ENCODE measurements around the gene SIRPB2. TPM values are rescaled to one million over a fixed set of nuclear protein-coding genes. Genes with fewer than 3 reads are reported as not detected.

Gene SIRPB2
- polyA plus RNA-seq, 1 donor (not counting 4 experiments of a cell fraction or from before 2014, with no cell fraction given) = 1.6 TPM

- H3K27ac ChIP-seq (ENCODE audit: control insufficient read depth, insufficient read depth, low read length) = no peak overlapping the region
- H3K4me2 ChIP-seq (ENCODE audit: control insufficient read depth, extremely low read depth, insufficient read depth, low read depth, low read length) = no peak overlapping the region
- no peak overlapping the region for H2AFZ ChIP-seq (ENCODE audit: control insufficient read depth, low read length)
- H3K4me1 ChIP-seq (ENCODE audit: control insufficient read depth, extremely low read depth, insufficient read depth, low read length) = peaks cover 4% of the 10 kb centered on the region
- H4K20me1 ChIP-seq (ENCODE audit: control insufficient read depth, extremely low read depth, insufficient read depth, low read length) = no peaks in the 10 kb centered on the region
- dilution Hi-C loops (cut with MboI; ENCODE audit: extremely low pct_ligation_motif_present, low sequenced_read_pairs) = no loop called here
- no peak overlapping the region for H3K9ac ChIP-seq (ENCODE audit: control insufficient read depth, extremely low read depth, insufficient read depth, low read length)
- no peaks in the 10 kb centered on the region for H3K36me3 ChIP-seq (ENCODE audit: control insufficient read depth in 2 of 2, extremely low read depth in 1 of 2, insufficient read depth in 2 of 2, low read length in 2 of 2)
- no peak for FAIRE-seq
- TF ChIP-seq EZH2 (IDR thresholded peaks at IDR 0.05; ENCODE audit: low read length) = no peak
- TF ChIP-seq CTCF (optimal IDR thresholded peaks at IDR 0.05 in 1 of 3, IDR thresholded peaks at IDR 0.05 in 1 of 3, conservative IDR thresholded peaks at IDR 0.05 in 1 of 3; ENCODE audit: extremely low read depth in 1 of 3, insufficient read depth in 2 of 3, low read length in 3 of 3) = no peak
- H3K27me3 ChIP-seq (ENCODE audit: control insufficient read depth, extremely low read depth, insufficient read depth, low read length) = no peaks in the 10 kb centered on the region
- H3K4me3 ChIP-seq (ENCODE audit: control insufficient read depth in 2 of 3, extremely low read depth in 1 of 3, insufficient read depth in 2 of 3, low read depth in 1 of 3, low read length in 3 of 3) = no peak overlapping the region
- no peaks in the 10 kb centered on the region for H3K9me3 ChIP-seq (ENCODE audit: control insufficient read depth, low read depth, low read length)
- DNase-seq (ENCODE audit: low read depth, low spot score) = no peak
- no peaks in the 10 kb centered on the region for H3K79me2 ChIP-seq (ENCODE audit: control insufficient read depth, insufficient read depth, low read length)
- no peaks in the 10 kb centered on the region for H3K9me1 ChIP-seq (ENCODE audit: control insufficient read depth, extremely low read depth, insufficient read depth, low read length)
Measured at GRCh38 chr20:1526896-1527295, 35.7 kb upstream of the SIRPB2 start.

GRCh38 chr20:1526310-1526709 is 35.1 kb upstream of the SIRPB2 start:
- H3K9me3 ChIP-seq (ENCODE audit: control insufficient read depth, low read depth, low read length) = no peaks in the 10 kb centered on the region
- H3K9me1 ChIP-seq (ENCODE audit: control insufficient read depth, extremely low read depth, insufficient read depth, low read length) = no peaks in the 10 kb centered on the region
- H3K9ac ChIP-seq (ENCODE audit: control insufficient read depth, extremely low read depth, insufficient read depth, low read length) = no peak overlapping the region
- no peak for DNase-seq (ENCODE audit: low read depth, low spot score)
- no peaks in the 10 kb centered on the region for H3K27me3 ChIP-seq (ENCODE audit: control insufficient read depth, extremely low read depth, insufficient read depth, low read length)
- H3K4me1 ChIP-seq (ENCODE audit: control insufficient read depth, extremely low read depth, insufficient read depth, low read length) = peaks cover 4% of the 10 kb centered on the region
- no peaks in the 10 kb centered on the region for H4K20me1 ChIP-seq (ENCODE audit: control insufficient read depth, extremely low read depth, insufficient read depth, low read length)
- H3K4me3 ChIP-seq (ENCODE audit: control insufficient read depth in 2 of 3, extremely low read depth in 1 of 3, insufficient read depth in 2 of 3, low read depth in 1 of 3, low read length in 3 of 3) = no peak overlapping the region
- H2AFZ ChIP-seq (ENCODE audit: control insufficient read depth, low read length) = no peak overlapping the region
- dilution Hi-C loops (cut with MboI; ENCODE audit: extremely low pct_ligation_motif_present, low sequenced_read_pairs) = no loop called here
- FAIRE-seq = no peak
- H3K79me2 ChIP-seq (ENCODE audit: control insufficient read depth, insufficient read depth, low read length) = no peaks in the 10 kb centered on the region
- no peaks in the 10 kb centered on the region for H3K36me3 ChIP-seq (ENCODE audit: control insufficient read depth in 2 of 2, extremely low read depth in 1 of 2, insufficient read depth in 2 of 2, low read length in 2 of 2)
- no peak overlapping the region for H3K27ac ChIP-seq (ENCODE audit: control insufficient read depth, insufficient read depth, low read length)
- no peak for TF ChIP-seq EZH2 (IDR thresholded peaks at IDR 0.05; ENCODE audit: low read length)
- no peak for TF ChIP-seq CTCF (optimal IDR thresholded peaks at IDR 0.05 in 1 of 3, IDR thresholded peaks at IDR 0.05 in 1 of 3, conservative IDR thresholded peaks at IDR 0.05 in 1 of 3; ENCODE audit: extremely low read depth in 1 of 3, insufficient read depth in 2 of 3, low read length in 3 of 3)
- no peak overlapping the region for H3K4me2 ChIP-seq (ENCODE audit: control insufficient read depth, extremely low read depth, insufficient read depth, low read depth, low read length)

Data from keratinocyte (primary cell).